Neutrophil (primary cell): Measurements from ENCODE around the gene FBF1.

ENCODE experiments used
- H3K27ac ChIP-seq: fragments of 200-600 bp; sonication (generic); 2 replicates; pipeline ENCODE4 v1.5.1; 2016; ENCODE audit warnings: mild to moderate bottlenecking, moderate library complexity
- H3K27me3 ChIP-seq: fragments of 200-600 bp; sonication (generic); 2 replicates; pipeline ENCODE4 v1.6.0; 2016; ENCODE audit warnings: mild to moderate bottlenecking
- H3K36me3 ChIP-seq: fragments of 200-600 bp; sonication (generic); 2 replicates; pipeline ENCODE4 v1.5.1; 2017
- H3K4me1 ChIP-seq, 2 experiments: fragments of 200-600 bp in 1 of 2; sonication (generic) in 1 of 2; 1 replicate in 1 of 2; 2 replicates in 1 of 2; pipeline versions ENCODE4 v1.5.1 to v1.6.1; 2013 to 2016; ENCODE audit warnings: low read depth in 1 of 2, low read length in 1 of 2, mild to moderate bottlenecking in 1 of 2, moderate library complexity in 1 of 2; ENCODE audit not compliant: control insufficient read depth in 1 of 2, insufficient read depth in 1 of 2
- H3K4me3 ChIP-seq, 2 experiments: fragments of 200-600 bp in 1 of 2; sonication (generic) in 1 of 2; 1 replicate in 1 of 2; 2 replicates in 1 of 2; pipeline ENCODE4 v1.5.1; 2013 to 2016; ENCODE audit warnings: low read depth in 1 of 2, low read length in 1 of 2, mild to moderate bottlenecking in 1 of 2, moderate library complexity in 1 of 2
- H3K9me3 ChIP-seq: fragments of 200-600 bp; sonication (generic); 2 replicates; pipeline ENCODE4 v1.5.1; 2016
- CTCF ChIP-seq: fragments of 200-600 bp; sonication (generic); IDR thresholded peaks from 2 replicates; pipeline ENCODE4 v1.5.1; 2016; ENCODE audit warnings: antibody characterized with exemption

FBF1 gene

GRCh38 chr17:75880266-75880665 lies 60.6 kb downstream of the FBF1 start:
- H3K9me3 ChIP-seq, result no peaks in the 10 kb centered on the region
- no peak overlapping the region for H3K27ac ChIP-seq
- no peaks in the 10 kb centered on the region for H3K36me3 ChIP-seq
- H3K4me1 ChIP-seq, result peaks cover 41% of the 10 kb centered on the region in 2 experiments
- H3K27me3 ChIP-seq, result peaks cover 78% of the 10 kb centered on the region
- H3K4me3 ChIP-seq, result no peak overlapping the region
- no peak for TF ChIP-seq CTCF

GRCh38 chr17:75878174-75878998 lies 62.5 kb downstream of the FBF1 start, which contains the start of gene TRIM47:
TRIM47 (minus strand) TSS chr17:75878581; CDS start chr17:75878548, 33 bp downstream.
- Histone ChIP-seq H3K4me1 (peaks cover 32 to 35% of the 10 kb centered on the region in 2 experiments), H3K4me3 (peak within 1 kb of the TSS; percentile 49 to 56), H3K27ac (peak within 1 kb of the TSS; percentile 11), H3K27me3 (peaks cover 94% of the 10 kb centered on the region), H3K36me3 (no peaks in the 10 kb centered on the region), H3K9me3 (no peaks in the 10 kb centered on the region)
- TF ChIP-seq CTCF, result no peak

GRCh38 chr17:75877752-75878173 lies 63.1 kb downstream of the FBF1 start:
- H3K4me3 ChIP-seq, result peak overlapping the region; percentile 49 to 56
- no peaks in the 10 kb centered on the region for H3K9me3 ChIP-seq
- H3K27me3 ChIP-seq, result peaks cover 91% of the 10 kb centered on the region
- peak overlapping the region; percentile 11 for H3K27ac ChIP-seq
- no peaks in the 10 kb centered on the region for H3K36me3 ChIP-seq
- peaks cover 32 to 35% of the 10 kb centered on the region in 2 experiments for H3K4me1 ChIP-seq
- peak; percentile 74 for TF ChIP-seq CTCF

GRCh38 chr17:75876938-75877751 lies 63.7 kb downstream of the FBF1 start:
- Histone ChIP-seq H3K27ac (no peak overlapping the region), H3K4me3 (peak overlapping the region; percentile 49 to 56), H3K4me1 (peaks cover 32 to 35% of the 10 kb centered on the region in 2 experiments), H3K27me3 (peaks cover 85% of the 10 kb centered on the region), H3K9me3 (no peaks in the 10 kb centered on the region), H3K36me3 (no peaks in the 10 kb centered on the region)
- no peak for TF ChIP-seq CTCF

GRCh38 chr17:75876190-75876937 lies 64.5 kb downstream of the FBF1 start:
- no peaks in the 10 kb centered on the region for H3K9me3 ChIP-seq
- no peak for TF ChIP-seq CTCF
- H3K27ac ChIP-seq, result no peak overlapping the region
- H3K4me1 ChIP-seq, result peaks cover 32 to 35% of the 10 kb centered on the region in 2 experiments
- no peaks in the 10 kb centered on the region for H3K36me3 ChIP-seq
- H3K27me3 ChIP-seq, result peaks cover 77% of the 10 kb centered on the region
- peak overlapping the region in 1 of 2 experiments; percentile 26 for H3K4me3 ChIP-seq
